Stimulated activated CD4-positive, alpha-beta T cell treated with anti-CD3 and anti-CD28 coated beads, Interleukin-1b, Interleukin-23, amount 100 ng/mL, for 48 hours (primary cell): ENCODE data around the gene VCL.

Source experiments
- DNase-seq: peaks from one replicate; pipeline ENCODE4 v3.0.0-alpha.2; 2020

VCL gene

GRCh38 chr10:74079028-74079935, 81.4 kb downstream of the VCL start:
- DNase-seq, result no peak

DNA sequence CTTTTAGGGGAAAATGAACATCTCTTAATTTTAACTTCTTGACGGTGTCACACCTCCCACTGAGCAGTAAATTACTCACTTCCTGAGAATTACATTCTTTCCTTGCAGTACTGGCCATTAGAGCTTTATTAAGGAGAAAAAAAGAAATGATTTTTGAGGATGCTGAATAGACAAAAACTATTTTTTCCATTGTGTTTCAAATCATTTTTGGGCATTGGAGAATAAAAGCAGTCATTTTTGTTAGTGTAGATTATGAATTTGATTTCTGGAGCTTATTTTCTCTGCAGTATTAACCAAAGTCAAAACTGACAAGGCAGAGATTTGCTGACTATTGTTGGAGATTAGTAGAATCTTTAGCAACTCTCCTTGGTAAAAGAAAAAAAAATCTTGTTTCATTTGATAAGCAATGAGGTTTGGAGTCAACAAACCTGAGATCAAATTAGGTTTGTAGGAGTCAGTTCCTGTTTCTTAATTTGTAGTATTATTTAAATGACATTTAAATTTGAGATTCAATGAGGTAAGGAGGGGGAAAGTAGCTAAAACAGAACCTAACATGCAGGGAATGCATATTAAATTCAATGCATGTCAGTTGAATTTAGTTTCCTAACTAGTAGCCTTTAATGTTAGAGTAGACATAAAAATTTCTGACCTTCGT, 82.1 kb downstream of the VCL start:
- DNase-seq, result no peak

DNA sequence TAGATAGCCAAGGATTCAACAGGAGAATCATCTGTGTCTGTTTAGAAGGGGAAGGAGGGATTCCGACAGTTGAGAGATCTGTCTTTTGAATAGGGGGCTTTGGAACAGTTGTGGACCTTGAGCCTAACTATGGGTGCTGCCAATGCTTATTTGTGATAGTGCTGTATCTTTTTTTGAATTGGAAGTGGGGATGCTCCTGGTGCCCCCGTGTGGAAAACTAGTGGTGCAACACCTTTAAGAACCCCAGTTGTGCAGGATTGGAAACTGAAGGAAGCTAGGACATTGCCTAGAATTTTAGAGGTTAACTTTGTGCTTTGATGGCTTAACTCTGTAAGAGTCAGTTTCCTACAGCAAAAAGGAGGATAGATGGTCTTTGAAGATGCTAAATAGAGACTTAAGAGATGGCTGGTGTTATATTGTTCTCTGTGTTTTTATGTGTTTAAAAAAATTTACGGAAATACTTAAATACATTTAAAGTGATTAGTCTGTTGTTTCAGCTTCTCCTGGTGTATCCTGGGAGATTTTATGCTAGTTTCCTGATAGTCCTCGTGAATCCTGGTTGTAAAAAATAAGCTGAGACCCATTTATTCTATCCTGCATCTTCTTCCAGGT, 83.4 kb downstream of the VCL start:
- peak; percentile 33 for DNase-seq

DNA sequence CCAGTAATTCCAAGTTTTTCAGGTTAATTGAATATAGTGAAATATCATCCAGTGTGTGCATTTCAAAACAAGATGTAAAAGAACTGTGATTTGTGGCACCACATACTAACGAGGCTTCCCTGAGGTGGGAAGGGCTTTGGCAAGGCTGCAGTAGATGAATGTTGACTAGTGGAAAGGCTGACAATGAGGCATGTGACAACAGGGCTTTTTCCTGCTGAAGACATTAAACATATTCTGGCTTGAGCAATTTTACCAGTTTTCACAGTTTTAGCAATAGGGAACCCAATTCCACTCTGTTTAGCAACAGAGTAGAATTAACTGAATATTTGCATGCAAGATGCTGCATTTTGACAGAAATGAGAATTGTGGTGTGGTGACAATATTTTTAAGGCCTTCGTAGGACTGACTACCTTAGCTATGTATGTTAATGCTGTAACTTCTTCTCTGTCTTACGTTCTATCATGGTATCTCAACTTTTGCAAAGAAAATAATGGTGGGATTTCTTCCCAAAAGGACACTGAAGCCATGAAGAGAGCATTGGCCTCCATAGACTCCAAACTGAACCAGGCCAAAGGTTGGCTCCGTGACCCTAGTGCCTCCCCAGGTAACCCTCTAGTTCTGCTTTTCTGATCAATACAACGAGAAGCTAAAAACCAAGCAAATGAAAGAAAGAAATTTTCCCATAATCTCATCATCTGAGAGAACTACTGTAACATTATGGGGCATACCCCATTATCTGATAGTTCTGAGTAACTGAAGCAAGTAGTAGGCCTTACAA, 84.2 kb downstream of the VCL start:
- DNase-seq, result no peak

- DNase-seq, result no peak
Measured at GRCh38 chr10:74083304-74083703, 85.4 kb downstream of the VCL start.

DNA sequence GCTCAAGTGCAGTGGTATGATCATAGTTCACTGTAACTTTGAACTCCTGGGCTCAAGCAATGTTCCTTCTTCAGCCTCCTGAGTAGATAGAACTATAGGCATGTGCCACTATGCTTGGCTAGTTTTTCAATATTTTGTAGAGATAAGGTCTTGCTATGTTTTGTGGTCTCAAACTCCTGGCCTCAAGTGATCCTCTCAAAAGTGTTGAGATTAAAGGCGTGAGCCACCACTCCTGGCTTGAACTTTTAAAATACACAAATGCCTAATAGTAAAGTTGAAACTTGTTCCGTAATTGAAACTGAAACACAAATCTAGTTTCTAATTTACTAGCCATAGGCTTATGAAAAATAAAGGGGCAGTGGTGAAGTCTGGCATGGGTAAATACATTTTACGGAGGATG, 87.0 kb downstream of the VCL start:
- DNase-seq, result no peak

DNA sequence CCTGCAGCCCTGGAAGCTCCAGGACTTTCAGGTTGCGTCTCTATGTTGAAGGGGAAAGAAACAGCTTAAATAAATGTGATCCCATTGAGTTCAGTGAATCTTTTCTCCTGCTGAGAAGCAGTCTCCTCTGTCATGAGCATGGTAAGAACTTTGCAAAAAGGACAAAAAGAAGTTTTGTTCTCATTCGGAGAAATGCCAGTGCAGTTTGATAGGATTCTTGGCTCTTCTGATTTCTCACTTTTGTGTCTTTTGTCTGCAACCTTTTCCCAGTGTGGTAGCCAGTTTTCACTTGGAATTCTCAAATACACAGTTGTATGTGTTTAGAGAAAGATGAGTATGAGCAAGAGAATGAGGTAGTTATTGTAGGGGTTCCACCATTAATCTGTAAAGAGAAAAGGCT, 88.4 kb downstream of the VCL start:
- DNase-seq, result no peak

DNA sequence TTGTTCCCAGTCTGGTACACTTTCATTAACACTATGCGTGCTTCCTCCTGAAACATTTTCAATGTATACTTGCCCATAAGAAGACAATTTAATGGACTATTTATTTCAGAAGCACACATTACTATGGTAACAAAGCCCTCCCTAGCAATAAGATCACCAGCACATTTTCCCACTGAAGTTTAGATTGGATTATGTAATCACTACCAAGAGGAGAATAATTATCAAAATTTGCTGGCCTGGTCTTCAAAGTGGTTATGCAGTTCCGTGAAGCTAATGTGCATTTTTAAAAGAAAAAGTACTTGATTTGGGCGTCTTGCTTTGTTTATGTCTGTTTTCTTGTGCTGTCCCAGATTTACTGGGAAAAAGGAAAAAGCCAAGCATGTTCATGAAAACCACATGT, 90.8 kb downstream of the VCL start:
- no peak for DNase-seq

GRCh38 chr10:74092372-74092771, 94.5 kb downstream of the VCL start:
- DNase-seq, result no peak

- DNase-seq, result no peak
Measured at GRCh38 chr10:74093530-74094164, 95.7 kb downstream of the VCL start.

DNA sequence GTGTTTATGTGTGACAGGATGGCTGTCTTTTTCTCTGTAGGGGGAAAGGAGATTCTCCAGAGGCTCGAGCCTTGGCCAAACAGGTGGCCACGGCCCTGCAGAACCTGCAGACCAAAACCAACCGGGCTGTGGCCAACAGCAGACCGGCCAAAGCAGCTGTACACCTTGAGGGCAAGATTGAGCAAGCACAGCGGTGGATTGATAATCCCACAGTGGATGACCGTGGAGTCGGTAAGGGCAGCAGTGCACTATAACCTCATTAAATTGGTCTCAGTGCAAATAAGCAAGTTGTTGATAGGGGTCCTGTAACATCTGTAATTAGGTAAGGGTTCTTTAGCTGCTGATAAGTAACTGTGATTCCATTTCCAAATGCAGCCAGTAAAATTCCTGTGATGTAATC, 96.3 kb downstream of the VCL start:
- DNase-seq, result no peak

GRCh38 chr10:74096777-74097176, 98.9 kb downstream of the VCL start:
- no peak for DNase-seq

GRCh38 chr10:74097776-74098175, 99.9 kb downstream of the VCL start:
- DNase-seq, result no peak

DNA sequence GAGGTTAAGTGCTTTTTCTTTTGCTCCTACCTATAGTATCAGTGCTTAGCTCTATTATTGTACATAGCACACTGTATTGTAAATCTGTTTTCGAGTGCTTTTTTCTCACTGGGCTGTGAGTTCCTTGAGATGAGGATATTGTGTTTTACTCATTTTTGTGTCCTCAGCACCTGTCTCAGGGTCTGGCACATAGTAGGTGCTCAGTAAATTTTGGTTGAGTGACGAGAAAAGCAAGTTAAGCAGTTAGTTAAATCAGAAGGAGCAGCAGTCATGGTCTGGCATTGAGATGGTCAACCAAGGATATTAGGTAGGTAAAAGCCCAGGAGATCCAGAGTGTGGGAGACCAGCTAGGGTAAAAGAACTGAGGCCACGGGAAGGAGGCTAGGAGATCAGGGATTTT, 101.5 kb downstream of the VCL start:
- no peak for DNase-seq

GRCh38 chr10:74099836-74100235, 101.9 kb downstream of the VCL start:
- DNase-seq, result no peak

- DNase-seq, result no peak
Measured at GRCh38 chr10:74103560-74104258, 105.8 kb downstream of the VCL start.

- DNase-seq, result no peak
Measured at GRCh38 chr10:74104480-74104879, 106.6 kb downstream of the VCL start.

DNA sequence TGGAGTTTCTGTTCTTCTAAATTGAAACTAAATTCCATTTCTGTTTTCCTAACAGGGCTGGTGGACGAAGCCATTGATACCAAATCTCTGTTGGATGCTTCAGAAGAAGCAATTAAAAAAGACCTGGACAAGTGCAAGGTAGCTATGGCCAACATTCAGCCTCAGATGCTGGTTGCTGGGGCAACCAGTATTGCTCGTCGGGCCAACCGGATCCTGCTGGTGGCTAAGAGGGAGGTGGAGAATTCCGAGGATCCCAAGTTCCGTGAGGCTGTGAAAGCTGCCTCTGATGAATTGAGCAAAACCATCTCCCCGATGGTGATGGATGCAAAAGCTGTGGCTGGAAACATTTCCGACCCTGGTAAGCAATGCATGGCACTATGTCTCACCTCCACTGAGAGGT, 107.1 kb downstream of the VCL start:
- DNase-seq, result no peak

GRCh38 chr10:74107391-74107790, 109.5 kb downstream of the VCL start:
- no peak for DNase-seq

DNA sequence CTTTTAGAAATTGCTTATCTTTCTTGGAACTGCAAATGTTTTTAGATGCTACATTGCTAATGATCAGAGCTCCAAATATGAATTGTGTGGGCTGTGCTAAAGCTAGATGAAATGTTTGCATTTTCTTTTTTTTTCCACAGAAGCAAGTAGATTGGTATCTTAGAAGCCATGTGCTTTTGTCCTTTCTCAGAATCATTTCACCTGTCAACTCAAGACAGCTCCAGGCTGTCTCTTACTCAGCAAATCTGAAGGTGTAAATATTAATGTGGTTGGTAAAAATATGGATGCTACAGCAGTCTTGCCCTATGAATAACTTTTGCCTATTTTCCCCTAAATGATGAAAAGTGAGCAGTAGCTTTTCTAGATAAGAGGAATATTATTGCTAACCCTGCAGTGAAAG, 111.5 kb downstream of the VCL start:
- DNase-seq, result no peak

- DNase-seq, result no peak
Measured at GRCh38 chr10:74110120-74110519, 112.2 kb downstream of the VCL start.

DNA sequence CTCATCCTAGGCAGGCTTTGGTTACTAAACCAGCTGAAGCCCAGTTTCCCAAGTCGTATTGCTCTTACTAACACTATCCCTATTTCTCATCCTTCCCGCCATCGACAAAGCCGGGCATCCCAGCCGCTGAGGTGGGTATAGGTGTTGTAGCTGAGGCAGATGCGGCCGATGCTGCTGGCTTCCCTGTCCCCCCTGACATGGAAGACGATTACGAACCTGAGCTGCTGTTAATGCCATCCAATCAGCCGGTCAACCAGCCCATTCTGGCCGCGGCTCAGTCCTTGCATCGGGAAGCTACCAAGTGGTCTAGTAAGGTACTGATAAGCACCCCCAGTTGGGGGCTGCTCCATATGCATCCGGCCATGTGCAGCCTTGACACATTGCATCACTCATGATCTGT, 113.9 kb downstream of the VCL start:
- no peak for DNase-seq
